Measurements from ENCODE around the gene SOCS3.

The SOCS3 gene

GRCh38 chr17:78306913-78307312 lies 53.0 kb downstream of the SOCS3 start:
- TF ChIP-seq, protein P1, sequence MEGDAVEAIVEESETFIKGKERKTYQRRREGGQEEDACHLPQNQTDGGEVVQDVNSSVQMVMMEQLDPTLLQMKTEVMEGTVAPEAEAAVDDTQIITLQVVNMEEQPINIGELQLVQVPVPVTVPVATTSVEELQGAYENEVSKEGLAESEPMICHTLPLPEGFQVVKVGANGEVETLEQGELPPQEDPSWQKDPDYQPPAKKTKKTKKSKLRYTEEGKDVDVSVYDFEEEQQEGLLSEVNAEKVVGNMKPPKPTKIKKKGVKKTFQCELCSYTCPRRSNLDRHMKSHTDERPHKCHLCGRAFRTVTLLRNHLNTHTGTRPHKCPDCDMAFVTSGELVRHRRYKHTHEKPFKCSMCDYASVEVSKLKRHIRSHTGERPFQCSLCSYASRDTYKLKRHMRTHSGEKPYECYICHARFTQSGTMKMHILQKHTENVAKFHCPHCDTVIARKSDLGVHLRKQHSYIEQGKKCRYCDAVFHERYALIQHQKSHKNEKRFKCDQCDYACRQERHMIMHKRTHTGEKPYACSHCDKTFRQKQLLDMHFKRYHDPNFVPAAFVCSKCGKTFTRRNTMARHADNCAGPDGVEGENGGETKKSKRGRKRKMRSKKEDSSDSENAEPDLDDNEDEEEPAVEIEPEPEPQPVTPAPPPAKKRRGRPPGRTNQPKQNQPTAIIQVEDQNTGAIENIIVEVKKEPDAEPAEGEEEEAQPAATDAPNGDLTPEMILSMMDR (IDR thresholded peaks at IDR 0.05; ENCODE audit: low read depth, low read length, missing control alignments): no peak
- H3K4me3 ChIP-seq (ENCODE audit: low read depth, low read length): no peak overlapping the region
- no peak for DNase-seq (ENCODE audit: low read depth)

Data from GM12864 (cell line).